ENCODE data around the gene CCRL2.
"Not testable (repeated sequence)": the region's sequence is repeated elsewhere in the genome, so short reads cannot be mapped to it uniquely, and the experiment has no call there.

DNA sequence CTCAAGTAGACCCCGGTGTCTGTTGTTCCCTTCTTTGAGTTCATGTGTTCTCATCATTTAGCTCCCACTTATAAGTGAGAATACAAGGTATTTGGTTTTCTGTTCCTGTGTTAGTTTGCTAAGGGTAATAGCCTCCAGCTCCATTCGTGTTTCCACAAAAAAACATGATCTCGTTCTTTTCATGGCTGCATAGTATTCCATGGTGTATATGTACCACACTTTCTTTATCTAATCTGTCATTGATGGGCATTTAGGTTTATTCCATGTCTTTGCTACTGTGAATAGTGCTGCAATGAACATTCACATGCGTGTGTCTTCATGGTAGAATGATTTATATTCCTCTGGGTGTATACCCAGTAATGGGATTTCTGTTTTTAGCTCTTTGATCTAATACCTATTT, 4.2 kb upstream of the CCRL2 start:
- TF ChIP-seq, protein P1, sequence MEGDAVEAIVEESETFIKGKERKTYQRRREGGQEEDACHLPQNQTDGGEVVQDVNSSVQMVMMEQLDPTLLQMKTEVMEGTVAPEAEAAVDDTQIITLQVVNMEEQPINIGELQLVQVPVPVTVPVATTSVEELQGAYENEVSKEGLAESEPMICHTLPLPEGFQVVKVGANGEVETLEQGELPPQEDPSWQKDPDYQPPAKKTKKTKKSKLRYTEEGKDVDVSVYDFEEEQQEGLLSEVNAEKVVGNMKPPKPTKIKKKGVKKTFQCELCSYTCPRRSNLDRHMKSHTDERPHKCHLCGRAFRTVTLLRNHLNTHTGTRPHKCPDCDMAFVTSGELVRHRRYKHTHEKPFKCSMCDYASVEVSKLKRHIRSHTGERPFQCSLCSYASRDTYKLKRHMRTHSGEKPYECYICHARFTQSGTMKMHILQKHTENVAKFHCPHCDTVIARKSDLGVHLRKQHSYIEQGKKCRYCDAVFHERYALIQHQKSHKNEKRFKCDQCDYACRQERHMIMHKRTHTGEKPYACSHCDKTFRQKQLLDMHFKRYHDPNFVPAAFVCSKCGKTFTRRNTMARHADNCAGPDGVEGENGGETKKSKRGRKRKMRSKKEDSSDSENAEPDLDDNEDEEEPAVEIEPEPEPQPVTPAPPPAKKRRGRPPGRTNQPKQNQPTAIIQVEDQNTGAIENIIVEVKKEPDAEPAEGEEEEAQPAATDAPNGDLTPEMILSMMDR (conservative IDR thresholded peaks at IDR 0.05): not testable (repeated sequence)
- TF ChIP-seq ZFX (IDR thresholded peaks at IDR 0.05): not testable (repeated sequence)

All from C4-2B (cell line).